Mucosa of descending colon (tissue), 3 donors: ENCODE data around the gene PTPRS. TPM values are rescaled to one million over a fixed set of nuclear protein-coding genes. Genes with fewer than 3 reads are reported as not detected.
A peak's percentile ranks its signal among the peaks of the same experiment; 100 is the strongest.

Source experiments
- ATAC-seq: fragments of 200-7000 bp; cut with Tn5 transposase; one replicate; pipeline ENCODE4 v1.9.1; 2020; ENCODE audit warnings: mild to moderate bottlenecking, moderate library complexity
- DNase-seq, 3 donors: peaks; one replicate each; pipeline ENCODE4 v3.0.0-alpha.2; 2020
- H3K36me3 ChIP-seq: fragments of 200-600 bp; one replicate; pipeline ENCODE4 v1.8.0; 2021; ENCODE audit warnings: low read depth, mild to moderate bottlenecking
- H3K4me1 ChIP-seq: fragments of 200-600 bp; one replicate; pipeline ENCODE4 v1.8.0; 2021; ENCODE audit warnings: low read depth, mild to moderate bottlenecking
- H3K4me3 ChIP-seq: fragments of 200-600 bp; one replicate; pipeline ENCODE4 v1.8.0; 2021; ENCODE audit warnings: mild to moderate bottlenecking
- H3K9me3 ChIP-seq: fragments of 200-600 bp; one replicate; pipeline ENCODE4 v1.8.0; 2021; ENCODE audit warnings: mild to moderate bottlenecking
- intact Hi-C, 2 donors: fragments of 100-400 bp; cut with DNase I in 1 of 2; cut with micrococcal nuclease in 1 of 2; formaldehyde crosslinking; loops; one replicate each; pipeline versions ENCODE4 v1.11.0 to v1.11.1; 2022; cut with DNase I, micrococcal nuclease
- total RNA-seq, 3 donors: library from RNA; stranded (reverse); fragmentation: NEBNext Ultra II Directional in 2 of 3; extraction: Animal tissue kit (Norgen Biotek cat#: 25700) in 2 of 3; gene quantifications; one replicate each; pipeline versions ENCODE4 v1.2.1 to v1.2.4, GENCODE V29; 2021 to 2023
- TF ChIP-seq, protein P1 (sequence below): fragments of 200-600 bp; IDR thresholded peaks from one replicate; pipeline ENCODE4 v1.8.0; 2022; ENCODE audit warnings: antibody characterized with exemption, mild to moderate bottlenecking
- donor health status: DM: no; HTN: no; CAD: no; lungs with moderate emphysema.
- donor health status: DM: no; HTN: no; CAD: no.
- donor health status: DM: no; HTN: yes; CAD: no.

The PTPRS gene
- total RNA-seq, 3 donors from 2014 or later: 7.2 to 131 (median 22.5) TPM

DNA sequence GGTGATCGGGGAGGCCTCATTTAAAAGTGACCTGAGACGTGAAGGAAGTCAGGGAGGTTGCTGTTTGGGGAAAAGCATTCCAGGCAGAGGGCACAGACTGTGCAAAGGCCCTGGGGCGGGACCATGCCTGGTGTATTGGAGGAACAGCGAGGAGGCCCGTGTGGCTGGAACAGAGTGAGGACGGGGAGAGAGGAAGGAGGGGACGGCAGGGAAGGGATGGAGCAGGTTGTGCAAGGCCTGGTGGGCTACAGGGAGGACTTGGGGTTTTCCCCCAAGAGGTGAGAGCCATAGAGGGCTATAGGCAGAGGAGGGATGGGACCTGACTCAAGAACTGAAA, 17.2 kb downstream of the PTPRS start:
- no peaks in the 10 kb centered on the region for H3K9me3 ChIP-seq
- ATAC-seq (no peak), DNase-seq (no peak)
- H3K4me3 ChIP-seq: no peak overlapping the region
- TF ChIP-seq, protein P1, sequence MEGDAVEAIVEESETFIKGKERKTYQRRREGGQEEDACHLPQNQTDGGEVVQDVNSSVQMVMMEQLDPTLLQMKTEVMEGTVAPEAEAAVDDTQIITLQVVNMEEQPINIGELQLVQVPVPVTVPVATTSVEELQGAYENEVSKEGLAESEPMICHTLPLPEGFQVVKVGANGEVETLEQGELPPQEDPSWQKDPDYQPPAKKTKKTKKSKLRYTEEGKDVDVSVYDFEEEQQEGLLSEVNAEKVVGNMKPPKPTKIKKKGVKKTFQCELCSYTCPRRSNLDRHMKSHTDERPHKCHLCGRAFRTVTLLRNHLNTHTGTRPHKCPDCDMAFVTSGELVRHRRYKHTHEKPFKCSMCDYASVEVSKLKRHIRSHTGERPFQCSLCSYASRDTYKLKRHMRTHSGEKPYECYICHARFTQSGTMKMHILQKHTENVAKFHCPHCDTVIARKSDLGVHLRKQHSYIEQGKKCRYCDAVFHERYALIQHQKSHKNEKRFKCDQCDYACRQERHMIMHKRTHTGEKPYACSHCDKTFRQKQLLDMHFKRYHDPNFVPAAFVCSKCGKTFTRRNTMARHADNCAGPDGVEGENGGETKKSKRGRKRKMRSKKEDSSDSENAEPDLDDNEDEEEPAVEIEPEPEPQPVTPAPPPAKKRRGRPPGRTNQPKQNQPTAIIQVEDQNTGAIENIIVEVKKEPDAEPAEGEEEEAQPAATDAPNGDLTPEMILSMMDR: no peak
- no peaks in the 10 kb centered on the region for H3K36me3 ChIP-seq
- intact Hi-C loops: no loop called here
- no peaks in the 10 kb centered on the region for H3K4me1 ChIP-seq

DNA sequence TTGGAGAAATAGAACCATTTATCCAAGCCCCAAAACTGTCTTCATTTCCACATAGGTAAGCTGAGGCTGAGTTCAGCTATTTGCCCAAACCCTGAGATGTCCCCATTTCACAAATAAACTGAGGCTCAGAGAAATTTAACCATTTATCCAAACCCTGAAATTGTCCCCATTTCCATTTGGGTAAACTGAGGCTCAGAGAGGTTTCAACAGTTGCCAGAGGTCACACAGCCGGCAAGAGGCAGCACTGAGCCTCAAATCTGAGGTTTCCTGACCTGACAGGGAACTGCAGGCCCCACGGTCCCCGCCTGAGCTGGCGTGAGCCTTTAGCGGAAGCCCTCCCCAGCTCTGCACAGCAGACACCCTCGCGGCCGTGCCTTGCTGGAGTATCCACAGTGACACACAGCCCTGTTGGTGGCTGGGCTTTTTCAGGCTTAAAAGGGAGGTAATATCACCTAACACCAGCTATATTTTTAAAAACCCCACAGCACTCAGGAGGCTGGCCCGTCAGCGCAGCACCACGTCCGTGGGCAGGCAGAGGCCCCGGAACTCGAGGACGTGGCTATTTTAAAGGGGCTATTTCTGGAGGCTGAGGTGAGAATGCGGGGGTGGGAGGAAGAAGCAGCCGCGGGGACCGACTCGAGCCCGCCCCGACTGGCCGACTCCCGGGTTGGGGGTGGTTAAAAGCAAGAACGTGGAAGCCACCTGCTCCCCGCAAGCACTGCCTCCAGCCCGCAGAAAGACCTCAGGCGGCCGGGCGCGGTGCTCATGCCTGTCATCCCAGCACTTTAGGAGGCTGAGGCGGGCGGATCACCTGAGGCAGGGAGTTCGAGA, 18.5 kb downstream of the PTPRS start:
- ATAC-seq: peak; percentile 25

DNA sequence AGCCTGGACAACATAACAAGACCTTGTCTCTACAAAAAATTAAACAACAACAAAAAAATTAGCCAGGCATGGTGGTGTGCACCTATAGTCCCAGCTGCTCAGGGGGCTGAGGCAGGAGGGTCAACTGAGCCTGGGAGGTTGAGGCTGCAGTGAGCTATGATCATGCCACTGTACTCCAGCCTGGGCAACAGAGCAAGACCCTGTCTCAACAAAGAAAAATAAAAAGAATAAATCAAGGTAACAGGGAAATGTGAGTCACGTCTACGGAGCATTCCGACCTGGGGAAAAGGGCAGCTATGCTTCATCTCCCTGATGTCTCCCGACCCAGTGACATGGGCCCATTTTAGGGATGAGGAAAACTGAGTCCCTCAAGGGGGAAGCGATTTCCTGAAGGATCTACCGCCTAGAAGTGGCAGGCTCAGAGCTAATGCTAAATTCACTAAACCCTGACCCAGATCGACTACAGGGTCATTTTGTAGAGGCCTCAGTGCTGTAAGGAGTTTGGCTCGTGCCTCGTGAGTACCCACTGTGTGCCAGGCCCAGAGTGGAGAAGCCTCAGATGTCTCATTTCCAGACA, 19.5 kb downstream of the PTPRS start:
- DNase-seq: no peak
- TF ChIP-seq, protein P1: no peak
- ATAC-seq: no peak
- intact Hi-C loops: no loop called here
- Histone ChIP-seq H3K9me3 (no peaks in the 10 kb centered on the region), H3K4me3 (no peak overlapping the region), H3K36me3 (no peaks in the 10 kb centered on the region), H3K4me1 (no peaks in the 10 kb centered on the region)

More for the DNA sequence above, 18.5 kb downstream of the PTPRS start:
- no peak for DNase-seq
- Histone ChIP-seq H3K4me3 (no peak overlapping the region), H3K36me3 (no peaks in the 10 kb centered on the region), H3K4me1 (no peaks in the 10 kb centered on the region), H3K9me3 (no peaks in the 10 kb centered on the region)
- TF ChIP-seq, protein P1: no peak
- intact Hi-C loops: no loop called here

DNA sequence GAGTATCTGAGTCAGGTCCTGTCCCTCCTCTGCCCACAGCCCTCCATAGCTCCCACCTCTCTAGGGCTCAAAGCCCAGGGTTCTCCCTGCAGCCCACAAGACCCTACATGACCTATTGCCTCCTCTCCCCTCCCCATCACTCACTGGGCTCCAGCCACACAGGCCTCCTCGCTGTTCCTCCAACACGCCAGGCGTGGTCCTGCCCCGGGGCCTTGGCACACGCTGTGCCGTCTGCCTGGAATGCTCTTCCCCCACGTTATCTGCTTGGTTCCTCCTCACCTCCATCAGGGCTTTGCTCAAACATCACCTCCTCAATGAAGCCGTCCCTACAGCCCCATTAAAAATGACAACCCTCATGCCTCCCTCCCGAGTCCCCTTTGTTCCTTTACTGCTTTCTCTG, 21.1 kb downstream of the PTPRS start:
- Histone ChIP-seq H3K9me3 (no peaks in the 10 kb centered on the region), H3K4me3 (no peak overlapping the region), H3K36me3 (no peaks in the 10 kb centered on the region), H3K4me1 (no peaks in the 10 kb centered on the region)
- intact Hi-C loops: no loop called here
- DNase-seq: no peak
- no peak for ATAC-seq
- TF ChIP-seq, protein P1: no peak

DNA sequence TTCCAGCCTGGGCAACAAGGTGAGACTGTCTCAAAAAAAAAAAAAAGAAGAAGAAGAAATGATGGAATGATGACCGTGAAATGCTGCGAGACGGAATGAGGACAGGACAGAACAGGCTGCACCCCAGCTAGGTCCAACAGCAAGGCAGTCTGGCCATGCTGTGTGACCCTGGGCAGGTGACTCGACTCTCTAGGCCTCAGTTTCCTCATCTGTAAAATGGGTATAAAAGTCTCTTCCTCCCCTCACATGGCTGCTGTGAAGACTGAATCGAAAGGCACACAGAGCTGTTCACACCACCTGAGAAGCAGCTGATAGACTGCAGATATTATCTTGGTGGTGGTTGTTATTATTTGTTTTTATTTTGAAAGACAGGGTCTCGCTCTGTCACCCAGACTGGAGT, 22.3 kb downstream of the PTPRS start:
- no peaks in the 10 kb centered on the region for H3K9me3 ChIP-seq
- H3K36me3 ChIP-seq: no peaks in the 10 kb centered on the region
- H3K4me3 ChIP-seq: no peak overlapping the region
- H3K4me1 ChIP-seq: no peaks in the 10 kb centered on the region
- ATAC-seq (no peak), DNase-seq (no peak)
- intact Hi-C loops: no loop called here
- TF ChIP-seq, protein P1: no peak
